ENCODE results near the gene SORCS2.

- TF ChIP-seq POLR2A (IDR thresholded peaks at IDR 0.05; ENCODE audit: control extremely low read depth in 1 of 2, low read depth in 2 of 2, low read length in 2 of 2) (no peak), TCF12 (IDR thresholded peaks at IDR 0.05; ENCODE audit: low read depth, low read length) (no peak), EP300 (IDR thresholded peaks at IDR 0.05; ENCODE audit: borderline replicate concordance in 1 of 2, low read depth in 2 of 2, low read length in 2 of 2) (no peak), RAD21 (IDR thresholded peaks at IDR 0.05 in 1 of 2, conservative IDR thresholded peaks at IDR 0.05 in 1 of 2; ENCODE audit: low read depth in 2 of 2, low read length in 2 of 2) (no peak), SIN3A (conservative IDR thresholded peaks at IDR 0.05 in 1 of 2, IDR thresholded peaks at IDR 0.05 in 1 of 2; ENCODE audit: low read depth in 1 of 2, low read length in 2 of 2) (no peak)
- TF ChIP-seq, protein P1, sequence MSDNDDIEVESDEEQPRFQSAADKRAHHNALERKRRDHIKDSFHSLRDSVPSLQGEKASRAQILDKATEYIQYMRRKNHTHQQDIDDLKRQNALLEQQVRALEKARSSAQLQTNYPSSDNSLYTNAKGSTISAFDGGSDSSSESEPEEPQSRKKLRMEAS (IDR thresholded peaks at IDR 0.05), result no peak
- TF ChIP-seq, protein P2, sequence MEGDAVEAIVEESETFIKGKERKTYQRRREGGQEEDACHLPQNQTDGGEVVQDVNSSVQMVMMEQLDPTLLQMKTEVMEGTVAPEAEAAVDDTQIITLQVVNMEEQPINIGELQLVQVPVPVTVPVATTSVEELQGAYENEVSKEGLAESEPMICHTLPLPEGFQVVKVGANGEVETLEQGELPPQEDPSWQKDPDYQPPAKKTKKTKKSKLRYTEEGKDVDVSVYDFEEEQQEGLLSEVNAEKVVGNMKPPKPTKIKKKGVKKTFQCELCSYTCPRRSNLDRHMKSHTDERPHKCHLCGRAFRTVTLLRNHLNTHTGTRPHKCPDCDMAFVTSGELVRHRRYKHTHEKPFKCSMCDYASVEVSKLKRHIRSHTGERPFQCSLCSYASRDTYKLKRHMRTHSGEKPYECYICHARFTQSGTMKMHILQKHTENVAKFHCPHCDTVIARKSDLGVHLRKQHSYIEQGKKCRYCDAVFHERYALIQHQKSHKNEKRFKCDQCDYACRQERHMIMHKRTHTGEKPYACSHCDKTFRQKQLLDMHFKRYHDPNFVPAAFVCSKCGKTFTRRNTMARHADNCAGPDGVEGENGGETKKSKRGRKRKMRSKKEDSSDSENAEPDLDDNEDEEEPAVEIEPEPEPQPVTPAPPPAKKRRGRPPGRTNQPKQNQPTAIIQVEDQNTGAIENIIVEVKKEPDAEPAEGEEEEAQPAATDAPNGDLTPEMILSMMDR (IDR thresholded peaks at IDR 0.05; ENCODE audit: control extremely low read depth in 1 of 3, insufficient read depth in 1 of 3, low read depth in 1 of 3, low read length in 3 of 3), result no peak
Observed at GRCh38 chr4:7574287-7575014, 382.1 kb downstream of the SORCS2 start.
